HG02642 (cell line): Measurements from ENCODE around the gene UBE2Q1.

Experiments used
- ATAC-seq: cut with Tn5 transposase; IDR thresholded peaks from one replicate; pipeline ENCODE4 v1.9.1; 2021; ENCODE audit warnings: mild to moderate bottlenecking; ENCODE audit not compliant: unreplicated experiment, poor library complexity

The UBE2Q1 gene

DNA sequence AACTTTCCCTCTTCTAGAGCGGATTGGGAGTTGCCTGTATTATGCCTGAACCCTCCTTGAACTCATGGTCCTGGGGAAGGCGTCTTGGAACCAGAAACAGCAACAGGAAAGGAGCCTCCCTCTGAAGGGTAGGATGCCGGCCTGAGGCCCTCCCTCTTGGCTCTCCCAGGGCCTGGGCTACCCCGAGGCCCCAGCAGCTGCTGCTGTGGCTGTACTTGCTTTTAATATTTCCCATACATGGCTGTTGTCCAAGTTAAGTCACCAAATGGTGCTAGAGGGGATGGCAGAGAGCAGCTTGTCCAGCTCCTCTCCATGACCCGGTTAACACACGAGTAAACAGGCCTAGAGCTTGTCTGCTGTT lies 19.6 kb upstream of the UBE2Q1 start:
- ATAC-seq: no peak

DNA sequence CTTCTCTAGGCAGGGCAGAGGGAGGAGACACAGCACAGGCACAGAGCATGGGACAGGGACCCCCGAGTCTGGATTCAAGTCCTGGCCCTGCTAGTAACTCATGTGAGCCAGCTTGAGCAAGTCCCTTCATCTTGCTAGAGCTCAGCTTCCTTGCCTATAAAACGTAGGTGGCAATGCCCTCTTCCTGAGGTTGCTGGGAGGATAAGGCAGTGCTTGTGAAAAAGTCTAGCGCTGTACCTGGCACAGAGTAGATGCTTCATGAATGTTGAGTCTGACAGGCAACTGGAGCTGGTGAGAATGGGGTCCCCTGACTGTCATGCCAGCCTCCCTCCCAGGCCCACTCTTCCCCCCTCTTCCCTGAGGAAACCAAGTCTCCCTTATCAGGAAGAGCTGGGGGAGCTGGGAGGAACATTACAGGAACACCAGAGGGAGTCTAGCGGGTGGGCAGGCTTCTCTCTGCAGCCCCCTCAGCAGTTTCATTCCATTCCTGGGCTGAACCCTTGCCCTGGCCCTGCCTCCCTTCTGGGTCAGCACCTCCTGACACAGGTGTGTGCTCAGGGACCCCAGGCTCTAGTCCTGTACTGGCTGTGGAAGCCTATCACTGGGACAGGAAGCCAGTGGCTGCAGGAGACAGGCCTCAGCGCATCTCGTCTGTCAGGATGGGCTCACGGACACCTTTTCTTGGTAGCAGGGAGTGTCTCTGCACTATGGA lies 19.0 kb upstream of the UBE2Q1 start:
- no peak for ATAC-seq

DNA sequence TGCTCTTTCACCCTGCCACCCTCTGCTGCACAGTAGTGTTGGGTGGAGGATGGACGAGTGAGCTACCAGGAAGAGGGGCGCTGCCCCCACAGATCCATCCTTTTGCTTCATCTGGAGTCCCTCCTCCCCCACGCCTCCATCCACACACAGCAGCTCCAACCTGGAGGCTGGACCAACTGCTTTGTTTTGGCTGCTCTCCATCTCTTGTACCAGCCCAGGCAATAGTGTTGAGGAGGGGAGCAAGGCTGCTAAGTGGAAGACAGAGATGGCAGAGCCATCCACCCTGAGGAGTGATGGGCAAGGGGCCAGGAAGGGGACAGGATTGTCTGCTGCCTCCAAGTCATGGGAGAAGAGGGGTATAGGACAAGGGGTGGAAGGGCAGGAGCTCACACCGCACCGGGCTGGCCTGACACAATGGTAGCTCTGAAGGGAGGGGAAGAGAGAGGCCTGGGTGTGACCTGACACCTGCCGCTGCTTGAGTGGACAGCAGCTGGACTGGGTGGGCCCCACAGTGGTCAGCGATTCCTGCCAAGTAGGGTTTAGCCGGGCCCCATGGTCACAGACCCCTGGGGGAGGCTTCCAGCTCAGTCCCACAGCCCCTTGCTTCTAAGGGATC lies 17.6 kb upstream of the UBE2Q1 start:
- ATAC-seq: no peak

DNA sequence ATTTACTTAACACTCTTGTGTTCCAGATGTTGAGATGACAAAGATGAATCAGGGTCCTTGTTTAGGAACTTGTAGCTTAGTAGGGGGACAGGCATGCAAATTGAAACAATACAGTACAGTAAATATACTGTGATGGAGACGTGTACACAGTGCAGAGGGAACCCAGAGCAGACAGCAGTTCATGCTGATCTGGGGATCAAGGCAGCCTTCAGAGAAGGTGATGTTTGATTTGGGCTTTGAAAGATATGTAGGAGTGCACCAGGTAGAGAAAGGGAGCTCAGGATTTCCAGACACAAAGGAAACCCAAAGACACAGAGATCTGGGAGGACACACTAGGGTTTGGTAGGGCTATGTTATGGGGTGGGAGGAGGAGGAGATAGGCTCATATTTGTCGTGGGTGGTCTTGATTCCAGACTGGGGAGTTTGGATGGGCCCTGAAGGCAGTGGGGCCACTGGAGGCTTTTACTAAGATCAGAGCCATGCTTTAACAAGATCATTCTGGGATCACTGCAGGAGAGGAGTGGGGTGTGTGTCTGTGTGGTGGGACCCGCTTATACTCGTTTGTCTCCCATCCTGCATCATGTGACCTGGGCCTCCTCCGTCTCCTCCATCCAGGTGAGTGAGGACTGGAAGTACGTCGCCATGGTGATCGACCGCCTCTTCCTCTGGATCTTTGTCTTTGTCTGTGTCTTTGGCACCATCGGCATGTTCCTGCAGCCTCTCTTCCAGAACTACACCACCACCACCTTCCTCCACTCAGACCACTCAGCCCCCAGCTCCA lies 16.9 kb upstream of the UBE2Q1 start:
- ATAC-seq: no peak

GRCh38 chr1:154574716-154575115 lies 16.3 kb upstream of the UBE2Q1 start:
- ATAC-seq: no peak

DNA sequence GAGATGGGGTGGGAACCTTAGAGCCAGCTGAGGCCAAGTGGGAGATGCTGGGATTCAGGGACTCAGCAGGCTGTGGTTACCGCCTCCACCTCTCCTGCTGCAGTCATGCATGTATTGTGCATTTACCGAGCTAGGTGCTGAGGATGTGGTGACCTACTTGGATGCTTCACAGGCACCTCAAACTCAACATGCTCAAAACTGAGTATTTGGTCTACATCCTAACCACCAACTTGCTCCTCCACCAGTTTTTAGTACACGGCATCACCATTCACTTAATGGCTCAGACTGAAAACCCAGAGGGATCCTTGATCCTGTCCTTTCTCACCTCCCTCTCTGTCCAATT lies 14.7 kb upstream of the UBE2Q1 start:
- ATAC-seq: no peak

DNA sequence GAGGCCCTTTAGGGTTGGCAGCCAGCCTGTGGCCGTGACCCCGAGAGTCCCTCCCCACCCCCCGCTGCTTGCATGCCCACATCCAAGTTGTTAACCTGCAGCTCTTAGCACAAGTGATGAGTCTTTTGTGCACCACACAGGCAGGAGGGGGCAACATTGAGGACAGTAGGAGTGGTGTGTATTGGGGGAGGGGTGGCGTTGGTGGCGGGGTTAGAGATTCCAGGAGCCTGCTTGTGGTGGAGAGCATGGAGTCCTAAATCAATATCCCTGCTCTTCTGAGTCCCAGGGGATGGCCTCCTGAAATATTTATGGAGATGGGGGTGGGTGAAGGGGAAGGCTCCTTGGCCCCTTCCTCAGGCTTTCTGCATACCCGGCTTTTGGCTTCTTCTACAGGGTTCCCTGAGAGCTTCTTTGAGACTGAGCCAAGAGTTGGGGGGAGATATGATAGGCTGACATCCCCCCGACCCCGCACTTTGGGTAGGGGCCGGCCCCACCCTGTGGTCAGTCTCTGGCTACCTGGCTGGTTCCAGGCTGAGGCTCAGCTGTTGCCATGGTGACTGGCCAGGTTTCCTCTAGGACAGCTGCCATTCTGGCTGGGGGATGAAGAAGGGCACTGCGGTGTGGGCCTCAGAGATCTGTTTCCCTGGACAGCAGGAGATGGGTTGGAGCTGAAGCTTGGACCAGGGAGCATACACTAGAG lies 14.2 kb upstream of the UBE2Q1 start:
- no peak for ATAC-seq

DNA sequence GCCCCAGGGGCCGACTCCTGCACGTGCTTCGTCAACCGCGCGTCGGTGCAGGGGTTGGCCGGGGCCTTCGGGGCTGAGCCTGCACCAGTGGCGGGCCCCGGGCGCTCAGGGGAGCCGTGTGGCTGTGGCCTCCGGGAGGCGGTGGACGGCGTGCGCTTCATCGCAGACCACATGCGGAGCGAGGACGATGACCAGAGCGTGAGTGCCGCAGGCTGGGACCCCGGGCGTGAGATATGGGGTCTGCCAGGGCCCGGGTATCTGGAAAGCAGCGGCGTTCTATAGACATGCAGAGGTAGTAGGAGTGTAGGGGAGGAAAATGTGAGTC lies 13.5 kb upstream of the UBE2Q1 start:
- ATAC-seq: no peak

DNA sequence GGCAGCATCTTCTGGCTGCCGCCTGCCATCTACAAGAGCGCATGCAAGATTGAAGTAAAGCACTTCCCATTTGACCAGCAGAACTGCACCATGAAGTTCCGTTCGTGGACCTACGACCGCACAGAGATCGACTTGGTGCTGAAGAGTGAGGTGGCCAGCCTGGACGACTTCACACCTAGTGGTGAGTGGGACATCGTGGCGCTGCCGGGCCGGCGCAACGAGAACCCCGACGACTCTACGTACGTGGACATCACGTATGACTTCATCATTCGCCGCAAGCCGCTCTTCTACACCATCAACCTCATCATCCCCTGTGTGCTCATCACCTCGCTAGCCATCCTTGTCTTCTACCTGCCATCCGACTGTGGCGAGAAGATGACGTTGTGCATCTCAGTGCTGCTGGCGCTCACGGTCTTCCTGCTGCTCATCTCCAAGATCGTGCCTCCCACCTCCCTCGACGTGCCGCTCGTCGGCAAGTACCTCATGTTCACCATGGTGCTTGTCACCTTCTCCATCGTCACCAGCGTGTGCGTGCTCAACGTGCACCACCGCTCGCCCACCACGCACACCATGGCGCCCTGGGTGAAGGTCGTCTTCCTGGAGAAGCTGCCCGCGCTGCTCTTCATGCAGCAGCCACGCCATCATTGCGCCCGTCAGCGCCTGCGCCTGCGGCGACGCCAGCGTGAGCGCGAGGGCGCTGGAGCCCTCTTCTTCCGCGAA lies 12.9 kb upstream of the UBE2Q1 start:
- no peak for ATAC-seq

- ATAC-seq: no peak
Measured at GRCh38 chr1:154568157-154568815, 9.8 kb upstream of the UBE2Q1 start.

- peak; percentile 69 for ATAC-seq
Measured at GRCh38 chr1:154567386-154568156, 9.1 kb upstream of the UBE2Q1 start, which contains the start of gene CHRNB2. Gene CHRNB2 (plus strand): TSS chr1:154567778. CDS start chr1:154568045, 267 bp downstream.

- ATAC-seq: no peak
Measured at GRCh38 chr1:154565876-154566275, 7.4 kb upstream of the UBE2Q1 start.

DNA sequence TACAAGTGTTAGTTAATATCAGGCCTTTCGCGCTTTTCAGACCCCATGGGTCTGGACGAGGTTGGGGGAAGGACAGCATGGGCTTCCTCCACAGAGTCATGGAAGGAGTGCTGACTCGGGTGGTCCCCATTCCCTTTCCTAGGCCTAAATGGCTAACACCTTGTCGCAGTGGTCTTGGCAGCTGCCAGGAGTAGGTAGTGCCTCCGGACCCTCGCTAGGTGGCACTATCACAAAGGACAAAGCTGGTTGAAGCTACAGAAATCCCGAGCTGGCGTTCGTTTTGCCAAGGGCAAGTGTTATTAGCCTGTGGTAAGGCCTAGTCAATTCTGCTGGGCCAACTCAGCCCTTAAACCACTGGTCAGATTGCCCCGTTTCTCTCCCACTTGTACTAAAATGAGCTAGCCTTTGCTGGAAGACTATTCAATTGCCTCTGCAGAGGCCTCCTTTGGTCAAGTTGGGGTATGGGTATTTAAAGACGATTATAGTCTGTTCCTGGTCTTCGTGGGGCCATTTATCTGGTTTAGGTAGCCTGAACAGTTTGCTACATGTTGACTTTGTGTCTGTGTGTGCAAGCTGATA lies 1.1 kb upstream of the UBE2Q1 start:
- ATAC-seq: peak; percentile 31

- ATAC-seq: peak; percentile 89
Measured at GRCh38 chr1:154558720-154559465, 431 bp upstream of the UBE2Q1 start.

- ATAC-seq: no peak
Measured at GRCh38 chr1:154557248-154557938, 1.1 kb downstream of the UBE2Q1 start.

DNA sequence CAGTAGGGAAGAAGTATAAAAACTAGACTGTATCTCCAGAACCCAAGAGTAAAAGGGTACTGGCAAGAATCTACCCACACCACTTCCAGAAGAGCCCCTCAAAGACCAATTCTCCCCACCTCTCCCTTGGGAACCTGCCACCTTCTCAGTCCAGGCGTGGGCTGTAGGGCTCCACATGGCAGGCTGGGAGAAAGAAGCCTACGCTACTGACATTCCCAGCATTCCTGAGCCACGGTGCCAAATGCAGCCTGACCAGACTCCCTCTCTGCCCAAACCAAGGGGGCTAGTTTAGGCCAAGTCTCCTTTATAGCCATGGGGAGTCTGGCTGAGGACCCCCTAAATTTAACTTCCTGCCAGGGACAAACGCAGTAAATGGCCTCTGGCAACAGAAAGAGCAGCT lies 2.0 kb downstream of the UBE2Q1 start:
- no peak for ATAC-seq
